ENCODE results near the gene FNDC11. TPM values are rescaled to one million over a fixed set of nuclear protein-coding genes. Genes with fewer than 3 reads are reported as not detected.

FNDC11 gene
- total and polyA plus RNA-seq, 2 donors (not counting 3 experiments of a cell fraction or from before 2014, with no cell fraction given) = 0.71 to 1.9 TPM

DNA sequence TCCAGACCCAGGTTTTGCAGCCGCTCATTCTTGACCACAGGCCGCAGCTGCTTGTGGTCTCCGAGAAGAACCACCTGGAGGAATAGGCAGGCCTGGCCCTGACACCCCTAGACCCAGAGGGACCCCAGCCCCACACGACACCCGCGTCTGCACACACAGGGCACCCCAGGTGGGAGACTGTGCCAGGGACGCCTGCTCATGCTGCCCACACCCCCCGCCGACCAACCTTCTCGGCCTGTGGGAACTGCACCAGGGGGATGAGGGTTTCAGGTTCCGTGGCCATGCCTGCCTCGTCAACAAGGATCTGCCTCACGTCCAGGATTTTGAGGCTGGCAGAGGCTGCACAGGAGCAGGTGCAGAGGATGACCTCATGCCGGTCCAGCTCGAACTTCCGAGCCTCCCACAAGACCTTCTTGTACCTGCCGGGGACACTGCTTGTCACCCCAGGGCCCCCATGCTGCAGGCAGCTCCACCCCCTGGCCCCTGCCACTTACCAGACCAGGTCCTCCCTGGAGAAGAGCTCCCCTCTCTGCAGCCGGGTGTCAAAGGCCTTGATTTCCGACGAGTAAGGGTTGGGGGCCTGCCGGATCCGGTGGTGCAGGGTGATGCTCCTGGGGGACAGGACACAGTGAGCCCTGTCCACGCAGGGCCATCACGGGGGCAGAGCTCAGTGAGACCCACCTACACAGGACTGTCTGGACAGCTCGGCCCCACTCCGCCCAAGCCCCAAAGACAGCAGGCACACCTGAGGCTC is 7.1 kb downstream of the FNDC11 start:
- POLR2A ChIA-PET = no interaction called here

DNA sequence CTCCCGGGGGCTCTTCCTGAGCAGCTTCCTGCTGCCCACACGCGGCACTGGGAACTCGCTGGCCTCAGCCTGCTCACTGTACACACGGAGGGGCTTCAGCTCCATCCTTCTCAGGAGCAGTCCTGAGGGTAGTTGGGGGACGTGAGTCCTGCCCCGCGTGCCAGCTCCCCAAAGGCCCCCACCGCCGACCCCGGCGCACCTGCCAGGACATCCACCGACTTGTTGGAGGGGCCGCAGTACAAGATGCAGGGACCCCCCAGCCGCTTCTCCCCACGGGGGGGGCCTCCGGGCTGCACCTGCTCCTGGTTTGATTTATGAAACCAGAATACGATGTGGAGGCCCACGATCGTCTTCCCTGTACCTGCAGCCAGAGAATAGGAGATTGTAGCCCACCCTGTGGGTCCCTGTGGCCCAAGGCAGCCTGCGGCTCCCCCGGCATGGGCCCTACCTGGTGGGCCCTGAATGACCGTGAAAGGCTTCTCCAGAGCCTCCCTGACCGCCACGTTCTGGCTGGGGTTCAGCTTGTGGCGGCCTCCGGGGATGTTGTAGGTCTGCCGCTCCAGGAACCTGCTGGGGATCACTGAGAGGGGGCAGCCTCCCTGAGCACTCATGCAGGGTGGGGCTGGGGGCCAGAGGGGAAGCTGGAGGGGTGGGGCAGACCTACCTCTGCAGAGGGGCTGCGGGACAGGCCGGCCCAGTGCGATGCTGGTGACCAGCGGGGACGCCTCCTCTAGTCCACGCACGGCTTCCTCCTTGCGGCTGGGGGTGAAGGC is 7.9 kb downstream of the FNDC11 start:
- FAIRE-seq (no peak), DNase-seq (ENCODE audit: low read depth, low spot score) (no peak)
- Histone ChIP-seq H3K4me2 (ENCODE audit: insufficient read depth, low read length) (no peak overlapping the region), H3K9me3 (replicated peaks; ENCODE audit: control insufficient read depth, insufficient read depth, low read length) (no peaks in the 10 kb centered on the region), H2AFZ (ENCODE audit: low read depth, low read length) (no peak overlapping the region), H3K9me1 (replicated peaks; ENCODE audit: control insufficient read depth, extremely low read depth, insufficient read depth, low read length) (no peaks in the 10 kb centered on the region), H4K20me1 (replicated peaks; ENCODE audit: control insufficient read depth, extremely low read depth, insufficient read depth, low read length) (no peaks in the 10 kb centered on the region), H3K27me3 (ENCODE audit: control insufficient read depth in 2 of 2, insufficient read depth in 2 of 2, low read length in 2 of 2) (no peaks in the 10 kb centered on the region), H3K4me1 (ENCODE audit: control insufficient read depth, extremely low read depth, insufficient read depth, low read length) (no peaks in the 10 kb centered on the region), H3K9ac (replicated peaks; ENCODE audit: extremely low read depth, insufficient read depth, low read length) (no peak overlapping the region), H3K27ac (ENCODE audit: insufficient read depth, low read depth, low read length) (no peak overlapping the region), H3K4me3 (replicated peaks in 1 of 3; ENCODE audit: insufficient read depth in 1 of 3, low read depth in 1 of 3, low read length in 3 of 3) (no peak overlapping the region), H3K79me2 (ENCODE audit: control insufficient read depth, insufficient read depth, low read length) (no peaks in the 10 kb centered on the region), H3K36me3 (ENCODE audit: control insufficient read depth in 2 of 2, extremely low read depth in 1 of 2, insufficient read depth in 2 of 2, low read length in 2 of 2) (peaks cover 0 to 17% of the 10 kb centered on the region in 2 experiments)
- intact Hi-C loops (cut with micrococcal nuclease) = no loop called here
- ChIA-PET CTCF (no interaction called here), POLR2A (no interaction called here)
- TF ChIP-seq EZH2 (IDR thresholded peaks at IDR 0.05; ENCODE audit: borderline replicate concordance, low read depth, low read length, severe bottlenecking) (no peak), POLR2A (IDR thresholded peaks at IDR 0.05; ENCODE audit: low read depth, low read length) (no peak), FOS (IDR thresholded peaks at IDR 0.05; ENCODE audit: borderline replicate concordance, insufficient read depth, low read length) (no peak), POLR2AphosphoS5 (IDR thresholded peaks at IDR 0.05; ENCODE audit: insufficient read depth, low read depth, low read length) (no peak), CTCF (IDR thresholded peaks at IDR 0.05; ENCODE audit: extremely low read depth in 1 of 2, insufficient read depth in 1 of 2, low read depth in 1 of 2, low read length in 2 of 2) (no peak), MAX (IDR thresholded peaks at IDR 0.05; ENCODE audit: insufficient read depth, insufficient read length) (no peak), GATA2 (IDR thresholded peaks at IDR 0.05; ENCODE audit: insufficient read depth, insufficient read length, low read depth, low read length) (no peak), MYC (IDR thresholded peaks at IDR 0.05; ENCODE audit: low read depth, low read length) (no peak), JUN (IDR thresholded peaks at IDR 0.05; ENCODE audit: borderline replicate concordance, insufficient read depth, insufficient read length, low read depth) (no peak)
- dilution Hi-C loops (cut with MboI; ENCODE audit: extremely low pct_ligation_motif_present, low sequenced_read_pairs) = no loop called here
- BruUV-seq (replicated peaks) = no TSS peak

More for the DNA sequence above, 7.1 kb downstream of the FNDC11 start:
- no peak overlapping the region for H3K9ac ChIP-seq (replicated peaks; ENCODE audit: extremely low read depth, insufficient read depth, low read length)
- H3K36me3 ChIP-seq (ENCODE audit: control insufficient read depth in 2 of 2, extremely low read depth in 1 of 2, insufficient read depth in 2 of 2, low read length in 2 of 2) = peaks cover 0 to 17% of the 10 kb centered on the region in 2 experiments
- no peaks in the 10 kb centered on the region for H3K9me3 ChIP-seq (replicated peaks; ENCODE audit: control insufficient read depth, insufficient read depth, low read length)
- DNase-seq (ENCODE audit: low read depth, low spot score) (no peak), FAIRE-seq (no peak)
- no peak overlapping the region for H2AFZ ChIP-seq (ENCODE audit: low read depth, low read length)
- TF ChIP-seq MAX (IDR thresholded peaks at IDR 0.05; ENCODE audit: insufficient read depth, insufficient read length) = no peak
- no peaks in the 10 kb centered on the region for H3K79me2 ChIP-seq (ENCODE audit: control insufficient read depth, insufficient read depth, low read length)
- dilution Hi-C loops (cut with MboI; ENCODE audit: extremely low pct_ligation_motif_present, low sequenced_read_pairs) = no loop called here
- no peaks in the 10 kb centered on the region for H4K20me1 ChIP-seq (replicated peaks; ENCODE audit: control insufficient read depth, extremely low read depth, insufficient read depth, low read length)
- BruUV-seq (replicated peaks) = TSS peak; percentile 6
- H3K4me3 ChIP-seq (replicated peaks in 1 of 3; ENCODE audit: insufficient read depth in 1 of 3, low read depth in 1 of 3, low read length in 3 of 3) = no peak overlapping the region
- intact Hi-C loops (cut with micrococcal nuclease) = no loop called here
- H3K27me3 ChIP-seq (ENCODE audit: control insufficient read depth in 2 of 2, insufficient read depth in 2 of 2, low read length in 2 of 2) = no peaks in the 10 kb centered on the region
- H3K9me1 ChIP-seq (replicated peaks; ENCODE audit: control insufficient read depth, extremely low read depth, insufficient read depth, low read length) = no peaks in the 10 kb centered on the region
- H3K4me2 ChIP-seq (ENCODE audit: insufficient read depth, low read length) = no peak overlapping the region
- CTCF ChIA-PET = no interaction called here
- H3K4me1 ChIP-seq (ENCODE audit: control insufficient read depth, extremely low read depth, insufficient read depth, low read length) = no peaks in the 10 kb centered on the region
- no peak overlapping the region for H3K27ac ChIP-seq (ENCODE audit: insufficient read depth, low read depth, low read length)

Data from endothelial cell of umbilical vein (primary cell).